Stimulated activated naive B cell treated with anti-CD40 and anti-IgM and Interleukin-4, amounts not matched to agents 10 μg/mL and 1 μg/mL and 100 μg/mL, for 72 hours (primary cell): ENCODE measurements around the gene DCUN1D4.
A peak's percentile ranks its signal among the peaks of the same experiment; 100 is the strongest.

Experiments used
- ATAC-seq, 2 donors: fragments of 150-1000 bp; cut with Tn5 transposase; replicated peaks; 2 replicates each; pipeline ENCODE4 v1.10.0; 2021; ENCODE audit warnings: moderate library complexity in 1 of 2
- DNase-seq: peaks from one replicate; pipeline ENCODE4 v3.0.0; 2021
- H3K27ac Mint-ChIP-seq: one replicate; pipeline ENCODE4 v1.8.0; 2022; ENCODE audit warnings: mild to moderate bottlenecking, mixed read lengths
- H3K27me3 Mint-ChIP-seq, 2 donors: one replicate each; pipeline ENCODE4 v1.8.0; 2022; ENCODE audit warnings: mixed read lengths in 2 of 2
- H3K36me3 Mint-ChIP-seq, 2 donors: one replicate each; pipeline ENCODE4 v1.8.0; 2022; ENCODE audit warnings: mixed read lengths in 2 of 2, mild to moderate bottlenecking in 1 of 2
- H3K4me1 Mint-ChIP-seq, 2 donors: one replicate each; pipeline ENCODE4 v1.8.0; 2022; ENCODE audit warnings: mixed read lengths in 2 of 2, mild to moderate bottlenecking in 1 of 2
- H3K4me3 Mint-ChIP-seq, 2 donors: one replicate each; pipeline ENCODE4 v1.8.0; 2022; ENCODE audit warnings: mild to moderate bottlenecking in 2 of 2, mixed read lengths in 2 of 2, moderate library complexity in 1 of 2
- H3K9me3 Mint-ChIP-seq, 2 donors: one replicate each; pipeline ENCODE4 v1.8.0; 2022; ENCODE audit warnings: mixed read lengths in 2 of 2, mild to moderate bottlenecking in 1 of 2

Gene DCUN1D4

GRCh38 chr4:51842554-51843308 lies at the start of gene DCUN1D4:
Gene DCUN1D4 (plus strand): TSS chr4:51843153. CDS start chr4:51843243, 90 bp downstream.
- Mint-ChIP-seq H3K36me3 (peaks cover 2 to 4% of the 10 kb centered on the region in 2 donors), H3K27me3 (no peaks in the 10 kb centered on the region), H3K4me3 (peak within 1 kb of the TSS; percentile 94 to 98), H3K27ac (peak within 1 kb of the TSS; percentile 94), H3K4me1 (peaks cover 4 to 22% of the 10 kb centered on the region in 2 donors), H3K9me3 (peaks cover 0 to 2% of the 10 kb centered on the region in 2 donors)
- ATAC-seq (peak; percentile 90 to 92), DNase-seq (peak; percentile 100)

- Mint-ChIP-seq H3K27me3 (no peaks in the 10 kb centered on the region), H3K27ac (no peak overlapping the region), H3K4me1 (no peaks in the 10 kb centered on the region), H3K36me3 (peaks cover 7 to 8% of the 10 kb centered on the region in 2 donors), H3K9me3 (peaks cover 16 to 17% of the 10 kb centered on the region in 2 donors), H3K4me3 (no peak overlapping the region)
- no peak for DNase-seq
- no peak for ATAC-seq
Observed at GRCh38 chr4:51820443-51821234, 22.3 kb upstream of the DCUN1D4 start.

- H3K27ac Mint-ChIP-seq, result no peak overlapping the region
- no peak for ATAC-seq
- peaks cover 0 to 3% of the 10 kb centered on the region in 2 donors for H3K36me3 Mint-ChIP-seq
- H3K27me3 Mint-ChIP-seq, result peaks cover 15 to 20% of the 10 kb centered on the region in 2 donors
- H3K4me3 Mint-ChIP-seq, result no peak overlapping the region
- H3K4me1 Mint-ChIP-seq, result no peaks in the 10 kb centered on the region
- peaks cover 3 to 6% of the 10 kb centered on the region in 2 donors for H3K9me3 Mint-ChIP-seq
- DNase-seq, result no peak
Observed at GRCh38 chr4:51825341-51825740, 17.6 kb upstream of the DCUN1D4 start.

- Mint-ChIP-seq H3K4me1 (no peaks in the 10 kb centered on the region), H3K9me3 (no peaks in the 10 kb centered on the region), H3K36me3 (no peaks in the 10 kb centered on the region), H3K27ac (no peak overlapping the region), H3K4me3 (no peak overlapping the region), H3K27me3 (peaks cover 31 to 41% of the 10 kb centered on the region in 2 donors)
- ATAC-seq, result no peak
- DNase-seq, result no peak
Observed at GRCh38 chr4:51830156-51830720, 12.7 kb upstream of the DCUN1D4 start.

GRCh38 chr4:51831133-51831532 lies 11.8 kb upstream of the DCUN1D4 start:
- ATAC-seq (peak; percentile 71 to 80), DNase-seq (peak; percentile 24)
- Mint-ChIP-seq H3K27ac (no peak overlapping the region), H3K4me3 (no peak overlapping the region), H3K4me1 (no peaks in the 10 kb centered on the region), H3K27me3 (peaks cover 31 to 50% of the 10 kb centered on the region in 2 donors), H3K36me3 (no peaks in the 10 kb centered on the region), H3K9me3 (no peaks in the 10 kb centered on the region)

- no peak for ATAC-seq
- no peak for DNase-seq
- Mint-ChIP-seq H3K36me3 (no peaks in the 10 kb centered on the region), H3K9me3 (no peaks in the 10 kb centered on the region), H3K27me3 (peaks cover 28 to 49% of the 10 kb centered on the region in 2 donors), H3K4me1 (no peaks in the 10 kb centered on the region), H3K27ac (no peak overlapping the region), H3K4me3 (no peak overlapping the region)
Observed at GRCh38 chr4:51833236-51833635, 9.7 kb upstream of the DCUN1D4 start.

GRCh38 chr4:51835079-51835478 lies 7.9 kb upstream of the DCUN1D4 start:
- Mint-ChIP-seq H3K4me1 (no peaks in the 10 kb centered on the region), H3K27me3 (peaks cover 21 to 38% of the 10 kb centered on the region in 2 donors), H3K9me3 (no peaks in the 10 kb centered on the region), H3K27ac (no peak overlapping the region), H3K4me3 (no peak overlapping the region), H3K36me3 (no peaks in the 10 kb centered on the region)
- ATAC-seq (no peak), DNase-seq (no peak)

- ATAC-seq (no peak), DNase-seq (no peak)
- H3K4me3 Mint-ChIP-seq, result no peak overlapping the region
- peaks cover 20 to 36% of the 10 kb centered on the region in 2 donors for H3K27me3 Mint-ChIP-seq
- H3K9me3 Mint-ChIP-seq, result no peaks in the 10 kb centered on the region
- H3K4me1 Mint-ChIP-seq, result no peaks in the 10 kb centered on the region
- no peaks in the 10 kb centered on the region for H3K36me3 Mint-ChIP-seq
- H3K27ac Mint-ChIP-seq, result no peak overlapping the region
Observed at GRCh38 chr4:51835855-51836254, 7.1 kb upstream of the DCUN1D4 start.

GRCh38 chr4:51836549-51836948 lies 6.4 kb upstream of the DCUN1D4 start:
- no peak for DNase-seq
- H3K4me3 Mint-ChIP-seq, result no peak overlapping the region
- no peaks in the 10 kb centered on the region for H3K36me3 Mint-ChIP-seq
- H3K27me3 Mint-ChIP-seq, result peaks cover 17 to 31% of the 10 kb centered on the region in 2 donors
- no peaks in the 10 kb centered on the region for H3K4me1 Mint-ChIP-seq
- no peak overlapping the region for H3K27ac Mint-ChIP-seq
- no peak for ATAC-seq
- no peaks in the 10 kb centered on the region for H3K9me3 Mint-ChIP-seq

- DNase-seq, result no peak
- Mint-ChIP-seq H3K9me3 (peaks cover 0 to 2% of the 10 kb centered on the region in 2 donors), H3K4me3 (no peak overlapping the region), H3K27me3 (peaks cover 5 to 10% of the 10 kb centered on the region in 2 donors), H3K4me1 (peaks cover 4 to 19% of the 10 kb centered on the region in 2 donors), H3K27ac (no peak overlapping the region), H3K36me3 (peaks cover 0 to 2% of the 10 kb centered on the region in 2 donors)
- ATAC-seq, result no peak
Observed at GRCh38 chr4:51840781-51841180, 2.2 kb upstream of the DCUN1D4 start.

GRCh38 chr4:51842167-51842553 lies 793 bp upstream of the DCUN1D4 start:
- H3K27ac Mint-ChIP-seq, result peak overlapping the region; percentile 92
- no peak for DNase-seq
- H3K27me3 Mint-ChIP-seq, result no peaks in the 10 kb centered on the region
- peaks cover 0 to 2% of the 10 kb centered on the region in 2 donors for H3K9me3 Mint-ChIP-seq
- peaks cover 2 to 4% of the 10 kb centered on the region in 2 donors for H3K36me3 Mint-ChIP-seq
- no peak for ATAC-seq
- peaks cover 4 to 19% of the 10 kb centered on the region in 2 donors for H3K4me1 Mint-ChIP-seq
- H3K4me3 Mint-ChIP-seq, result peak overlapping the region; percentile 91 to 98

- DNase-seq, result peak; percentile 4
- H3K27me3 Mint-ChIP-seq, result no peaks in the 10 kb centered on the region
- H3K36me3 Mint-ChIP-seq, result peaks cover 2 to 4% of the 10 kb centered on the region in 2 donors
- peak overlapping the region; percentile 94 for H3K27ac Mint-ChIP-seq
- H3K9me3 Mint-ChIP-seq, result peaks cover 0 to 2% of the 10 kb centered on the region in 2 donors
- H3K4me1 Mint-ChIP-seq, result peaks cover 4 to 23% of the 10 kb centered on the region in 2 donors
- peak; percentile 11 to 38 for ATAC-seq
- peak overlapping the region; percentile 94 to 98 for H3K4me3 Mint-ChIP-seq
Observed at GRCh38 chr4:51843309-51844152, 578 bp downstream of the DCUN1D4 start.

- Mint-ChIP-seq H3K9me3 (peaks cover 0 to 2% of the 10 kb centered on the region in 2 donors), H3K4me1 (peaks cover 4 to 23% of the 10 kb centered on the region in 2 donors), H3K36me3 (peaks cover 2 to 4% of the 10 kb centered on the region in 2 donors), H3K27ac (peak overlapping the region; percentile 82), H3K4me3 (peak overlapping the region; percentile 94 to 98), H3K27me3 (no peaks in the 10 kb centered on the region)
- ATAC-seq (peak; percentile 49 to 54), DNase-seq (peak; percentile 77)
Observed at GRCh38 chr4:51844153-51845054, 1.5 kb downstream of the DCUN1D4 start.
